ENCODE data around the gene MAP2K6. TPM values are rescaled to one million over a fixed set of nuclear protein-coding genes. Genes with fewer than 3 reads are reported as not detected.

The MAP2K6 gene
- total RNA-seq, 2 experiments from 2014 or later: 2.2 TPM

DNA sequence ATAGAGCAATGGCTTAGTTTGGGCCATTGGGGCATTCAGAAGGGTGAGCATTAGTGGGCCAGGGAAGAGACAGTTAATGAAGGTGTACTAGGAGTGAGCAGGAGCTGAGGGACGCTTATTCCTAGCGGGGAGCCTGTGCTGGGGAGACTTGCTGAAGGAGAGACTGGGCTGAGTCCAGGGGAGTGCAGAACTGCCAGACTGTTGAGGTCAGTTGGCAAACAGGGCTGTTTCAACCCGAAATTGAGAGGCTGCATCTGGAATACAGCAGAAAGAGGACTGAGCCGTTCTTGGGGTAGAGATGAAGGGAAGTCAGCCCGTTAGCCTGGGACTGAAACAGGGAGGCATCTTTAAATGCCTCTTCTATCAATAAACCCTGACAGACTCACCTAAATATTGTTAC lies 33.2 kb downstream of the MAP2K6 start:
- H3K27me3 Mint-ChIP-seq: no peaks in the 10 kb centered on the region
- H3K36me3 Mint-ChIP-seq: peaks cover 4% of the 10 kb centered on the region
- ChIA-PET POLR2A (no interaction called here), CTCF (no interaction called here)
- intact Hi-C loops (cut with micrococcal nuclease): no loop called here
- no peaks in the 10 kb centered on the region for H3K9me3 Mint-ChIP-seq
- no peak for DNase-seq
- no peak overlapping the region for H3K27ac Mint-ChIP-seq
- H3K4me1 Mint-ChIP-seq (ENCODE audit: low read depth): peaks cover 21% of the 10 kb centered on the region
- H3K4me3 Mint-ChIP-seq: no peak overlapping the region

DNA sequence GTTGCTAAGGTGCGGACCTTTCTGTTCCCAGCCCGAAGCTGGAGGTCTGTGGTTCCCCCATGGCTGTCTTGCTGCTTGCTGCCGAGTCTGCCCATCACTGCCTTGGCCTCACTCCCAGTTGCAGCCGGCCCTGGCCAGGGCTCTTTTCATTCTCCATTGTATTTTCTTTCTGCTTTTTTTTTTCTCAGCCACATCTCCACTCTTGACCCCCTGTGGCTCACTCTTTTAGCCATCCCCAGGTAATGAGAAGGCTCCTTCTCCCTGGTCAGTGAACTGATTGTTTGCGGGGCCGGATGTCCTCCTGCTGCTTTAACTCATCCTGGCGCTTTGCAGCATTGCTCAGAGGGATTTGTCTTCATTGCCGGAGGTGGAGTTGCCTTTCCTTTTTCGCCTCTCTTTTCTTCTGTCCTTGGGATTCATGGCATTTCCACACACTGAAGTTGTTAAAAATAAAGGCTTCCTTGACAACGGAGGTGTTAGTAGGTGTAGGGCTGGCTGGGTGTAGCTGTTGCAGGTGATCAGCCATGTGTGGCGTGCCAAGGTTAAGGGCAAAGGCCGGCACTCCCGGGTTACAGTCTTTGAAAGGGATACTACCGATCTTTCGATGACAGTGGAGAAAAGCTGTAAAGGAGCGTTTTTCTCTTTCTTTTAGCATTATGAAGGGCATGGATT lies 34.1 kb downstream of the MAP2K6 start:
- CTCF ChIA-PET: no interaction called here
- Mint-ChIP-seq H3K27ac (no peak overlapping the region), H3K36me3 (peaks cover 4% of the 10 kb centered on the region), H3K9me3 (no peaks in the 10 kb centered on the region), H3K4me3 (no peak overlapping the region), H3K4me1 (ENCODE audit: low read depth) (peaks cover 23% of the 10 kb centered on the region), H3K27me3 (no peaks in the 10 kb centered on the region)
- POLR2A ChIA-PET: no interaction called here
- intact Hi-C loops (cut with micrococcal nuclease): no loop called here
- DNase-seq: no peak

DNA sequence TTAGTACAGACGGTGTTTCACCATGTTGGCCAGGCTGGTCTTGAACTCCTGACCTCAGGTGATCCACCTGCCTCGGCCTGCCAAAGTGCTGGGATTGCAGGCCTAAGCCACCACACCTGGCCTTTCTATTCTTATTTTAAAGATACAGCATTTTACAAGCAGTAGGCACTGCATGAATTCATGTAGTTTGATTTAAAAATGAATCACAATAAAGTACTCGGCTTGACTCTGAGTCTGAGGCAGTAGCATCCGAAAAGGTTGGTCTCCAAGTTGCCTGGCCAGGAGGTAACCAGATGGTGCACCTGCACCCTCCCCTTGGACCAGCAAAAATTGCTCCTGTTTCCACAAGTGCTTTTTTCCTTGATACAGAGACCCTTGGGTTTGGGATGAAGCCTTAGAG lies 35.6 kb downstream of the MAP2K6 start:
- no peak overlapping the region for H3K4me3 Mint-ChIP-seq
- POLR2A ChIA-PET: no interaction called here
- intact Hi-C loops (cut with micrococcal nuclease): no loop called here
- DNase-seq: no peak
- peaks cover 4% of the 10 kb centered on the region for H3K36me3 Mint-ChIP-seq
- no peaks in the 10 kb centered on the region for H3K27me3 Mint-ChIP-seq
- H3K9me3 Mint-ChIP-seq: no peaks in the 10 kb centered on the region
- no peak overlapping the region for H3K27ac Mint-ChIP-seq
- CTCF ChIA-PET: no interaction called here
- H3K4me1 Mint-ChIP-seq (ENCODE audit: low read depth): peaks cover 13% of the 10 kb centered on the region

DNA sequence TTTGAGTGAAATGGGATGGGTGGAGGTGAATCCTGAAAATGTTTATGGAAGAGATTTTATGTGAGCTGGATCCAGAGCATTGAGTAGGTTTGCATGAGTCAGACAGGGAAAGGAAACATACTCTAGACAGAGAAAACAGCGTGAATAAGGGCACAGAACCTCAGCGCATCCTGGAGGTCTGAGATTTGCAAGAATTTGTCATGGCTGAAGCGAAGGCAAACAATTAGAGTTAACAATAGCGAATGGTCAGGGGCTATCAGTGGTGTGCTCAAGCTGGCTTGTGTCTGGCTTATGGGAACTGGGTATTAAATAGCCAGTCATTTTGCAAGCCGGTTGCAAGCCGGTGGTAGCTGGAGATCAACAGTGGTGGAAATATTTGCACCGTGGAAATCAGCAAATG lies 36.4 kb downstream of the MAP2K6 start:
- peaks cover 4% of the 10 kb centered on the region for H3K36me3 Mint-ChIP-seq
- intact Hi-C loops (cut with micrococcal nuclease): no loop called here
- H3K9me3 Mint-ChIP-seq: no peaks in the 10 kb centered on the region
- DNase-seq: no peak
- no peak overlapping the region for H3K4me3 Mint-ChIP-seq
- peaks cover 13% of the 10 kb centered on the region for H3K4me1 Mint-ChIP-seq (ENCODE audit: low read depth)
- H3K27me3 Mint-ChIP-seq: no peaks in the 10 kb centered on the region
- POLR2A ChIA-PET: no interaction called here
- no peak overlapping the region for H3K27ac Mint-ChIP-seq
- CTCF ChIA-PET: no interaction called here

DNA sequence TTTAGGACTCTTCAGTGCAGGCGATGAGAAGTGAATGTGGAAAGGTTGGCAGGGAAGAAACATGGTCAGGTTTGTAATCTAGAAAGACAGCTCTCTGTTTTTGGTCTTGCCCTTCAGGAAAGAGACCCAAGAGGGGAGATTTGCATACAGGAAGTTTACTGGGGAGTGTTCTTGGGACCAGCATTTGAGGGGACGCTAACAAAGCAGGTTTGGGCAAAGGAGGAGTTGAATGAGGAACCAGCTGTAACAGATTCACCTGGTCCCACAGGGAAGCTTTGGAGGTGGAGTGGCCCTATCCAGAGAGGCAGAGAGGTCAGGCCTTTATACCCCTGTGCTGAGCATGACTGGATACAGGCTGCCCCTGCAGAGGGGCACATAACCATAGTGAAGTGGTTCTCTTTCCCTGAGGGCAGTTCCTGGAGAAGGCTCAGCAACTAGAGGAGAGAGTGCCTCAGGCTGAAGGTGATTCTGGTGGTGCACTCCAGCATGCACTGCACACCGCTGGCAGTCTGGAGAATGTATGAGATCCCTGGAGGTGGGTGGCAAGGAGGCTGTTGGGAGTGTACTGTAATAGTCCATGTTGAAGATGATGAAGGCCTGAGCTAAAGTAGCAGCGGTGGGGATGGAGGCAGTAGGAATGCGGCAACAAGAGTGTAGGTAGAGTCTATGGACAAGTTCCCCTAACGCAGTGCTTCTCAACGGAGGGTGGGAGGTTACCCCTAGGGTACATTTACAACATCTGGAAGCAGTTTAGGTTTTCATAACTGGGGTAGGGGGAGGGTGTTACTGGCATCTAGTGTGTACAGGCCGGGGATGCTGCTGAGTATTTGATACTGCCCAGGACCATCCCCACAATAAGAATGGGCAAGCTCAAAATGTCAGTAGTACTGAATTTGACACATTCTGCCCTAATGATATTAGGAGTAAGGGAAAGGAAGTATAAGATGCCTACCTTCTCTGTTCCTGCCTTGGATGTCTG lies 37.2 kb downstream of the MAP2K6 start:
- intact Hi-C loops (cut with micrococcal nuclease): no loop called here
- peaks cover 15% of the 10 kb centered on the region for H3K4me1 Mint-ChIP-seq (ENCODE audit: low read depth)
- H3K27ac Mint-ChIP-seq: no peak overlapping the region
- no peaks in the 10 kb centered on the region for H3K9me3 Mint-ChIP-seq
- no peak overlapping the region for H3K4me3 Mint-ChIP-seq
- CTCF ChIA-PET: no interaction called here
- H3K27me3 Mint-ChIP-seq: no peaks in the 10 kb centered on the region
- DNase-seq: no peak
- peaks cover 4% of the 10 kb centered on the region for H3K36me3 Mint-ChIP-seq
- POLR2A ChIA-PET: no interaction called here

DNA sequence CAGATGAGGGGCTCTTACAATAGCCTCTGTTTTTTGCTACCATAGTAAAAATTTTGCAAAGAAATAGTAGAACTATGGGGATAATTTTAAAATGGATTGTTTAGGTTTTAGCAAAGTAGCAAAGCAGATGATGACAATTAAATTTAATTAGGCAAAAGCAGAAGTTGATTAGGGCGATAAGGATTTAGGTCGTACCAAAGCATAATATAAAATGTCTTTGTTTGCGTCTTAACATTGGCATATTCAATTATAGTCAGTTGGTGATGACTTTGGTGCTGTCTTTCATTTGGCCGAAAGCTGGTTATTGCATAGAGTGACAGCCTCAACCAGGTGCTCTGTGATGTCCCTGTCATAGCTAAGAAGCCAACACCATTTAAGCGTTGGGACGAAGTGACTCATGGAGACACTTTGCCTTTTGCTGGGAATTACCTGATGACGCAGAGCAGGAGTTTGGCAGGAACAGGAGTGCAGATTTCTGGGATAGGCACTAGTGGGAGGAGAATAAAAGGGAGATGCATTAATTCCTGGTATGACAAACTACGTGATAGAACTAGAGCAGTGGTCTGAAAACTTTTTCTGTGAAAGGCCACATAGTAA lies 38.3 kb downstream of the MAP2K6 start:
- peaks cover 2% of the 10 kb centered on the region for H3K36me3 Mint-ChIP-seq
- CTCF ChIA-PET: no interaction called here
- H3K9me3 Mint-ChIP-seq: no peaks in the 10 kb centered on the region
- no peak for DNase-seq
- no peaks in the 10 kb centered on the region for H3K27me3 Mint-ChIP-seq
- intact Hi-C loops (cut with micrococcal nuclease): no loop called here
- no peak overlapping the region for H3K27ac Mint-ChIP-seq
- H3K4me3 Mint-ChIP-seq: no peak overlapping the region
- POLR2A ChIA-PET: no interaction called here
- H3K4me1 Mint-ChIP-seq (ENCODE audit: low read depth): peaks cover 21% of the 10 kb centered on the region

DNA sequence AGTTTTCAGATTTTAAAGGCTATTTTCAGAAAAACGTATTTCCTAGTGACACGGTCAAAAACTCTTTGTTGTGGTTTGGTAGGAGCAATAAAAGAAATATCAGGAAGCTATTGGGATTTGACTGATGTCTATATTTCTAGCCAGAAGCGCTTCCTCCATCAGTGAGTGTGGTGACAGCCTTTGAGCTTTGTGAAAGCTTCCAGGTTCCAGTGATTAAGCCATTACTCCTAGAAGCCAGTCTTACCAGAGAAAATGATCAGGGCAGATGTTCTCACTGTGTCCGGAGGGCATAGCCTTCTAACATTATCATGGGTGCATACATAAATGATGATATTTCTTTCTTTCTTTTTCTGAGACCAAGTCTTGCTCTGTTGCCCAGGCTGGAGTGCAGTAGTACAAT lies 39.6 kb downstream of the MAP2K6 start:
- H3K27ac Mint-ChIP-seq: no peak overlapping the region
- ChIA-PET POLR2A (no interaction called here), CTCF (no interaction called here)
- no peaks in the 10 kb centered on the region for H3K9me3 Mint-ChIP-seq
- H3K36me3 Mint-ChIP-seq: no peaks in the 10 kb centered on the region
- H3K27me3 Mint-ChIP-seq: no peaks in the 10 kb centered on the region
- no peak overlapping the region for H3K4me3 Mint-ChIP-seq
- no peak for DNase-seq
- intact Hi-C loops (cut with micrococcal nuclease): no loop called here
- H3K4me1 Mint-ChIP-seq (ENCODE audit: low read depth): peaks cover 21% of the 10 kb centered on the region

DNA sequence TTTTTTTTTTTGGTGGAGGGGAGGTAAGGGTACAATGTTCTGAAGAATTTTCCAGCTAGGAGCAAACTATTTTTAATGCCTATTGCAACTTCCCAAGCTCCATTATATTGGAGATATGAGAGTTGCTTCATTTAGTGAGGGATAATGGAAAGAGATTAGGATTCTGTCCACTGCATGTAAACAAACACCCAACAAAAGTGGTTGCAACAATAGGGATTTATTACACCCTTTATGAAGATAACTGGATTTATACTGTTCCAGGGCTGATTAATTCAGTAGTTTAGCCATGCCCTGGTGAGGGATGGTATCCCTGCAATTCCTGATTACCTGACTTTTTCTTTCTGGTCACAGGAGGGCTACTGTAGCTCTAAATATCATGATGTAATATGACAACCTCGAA lies 40.5 kb downstream of the MAP2K6 start:
- intact Hi-C loops (cut with micrococcal nuclease): no loop called here
- ChIA-PET CTCF (interaction anchor here (1.6 kb wide), 1 partner anchor 11 kb away, joined by 5 read pairs; no protein-coding TSS in a partner anchor), POLR2A (interaction anchor here (0.7 kb wide), 1 partner anchor 29 kb away, joined by 4 read pairs; no protein-coding TSS in a partner anchor)
- Mint-ChIP-seq H3K27me3 (no peaks in the 10 kb centered on the region), H3K27ac (no peak overlapping the region), H3K36me3 (no peaks in the 10 kb centered on the region), H3K4me1 (ENCODE audit: low read depth) (peaks cover 21% of the 10 kb centered on the region), H3K9me3 (no peaks in the 10 kb centered on the region), H3K4me3 (no peak overlapping the region)
- DNase-seq: no peak

DNA sequence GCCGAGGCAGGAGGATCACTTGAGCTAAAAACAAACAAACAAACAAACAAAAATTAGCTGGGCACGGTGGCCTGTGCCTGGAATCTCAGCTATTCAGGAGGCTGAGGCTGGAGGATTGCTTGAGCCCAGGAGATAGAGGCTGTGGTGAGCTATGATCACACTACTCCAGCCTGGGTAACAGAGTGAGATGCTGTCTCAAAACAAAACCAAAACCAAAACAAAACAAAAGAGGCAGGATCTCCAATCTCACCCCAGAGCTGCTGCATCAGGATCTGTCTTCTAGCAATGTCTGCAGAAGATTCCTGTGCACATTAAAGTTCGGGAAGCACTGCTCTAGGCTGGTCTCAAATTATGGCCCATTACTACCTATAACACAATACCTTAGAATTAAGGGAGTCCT lies 43.1 kb downstream of the MAP2K6 start:
- H3K27ac Mint-ChIP-seq: no peak overlapping the region
- intact Hi-C loops (cut with micrococcal nuclease): loop anchor here (2.0 kb wide), 1 partner anchor 43 kb away; the partner anchor contains the start of gene MAP2K6
- CTCF ChIA-PET: interaction anchor here (0.6 kb wide), 1 partner anchor 91 kb away, joined by 3 read pairs; no protein-coding TSS in a partner anchor

DNA sequence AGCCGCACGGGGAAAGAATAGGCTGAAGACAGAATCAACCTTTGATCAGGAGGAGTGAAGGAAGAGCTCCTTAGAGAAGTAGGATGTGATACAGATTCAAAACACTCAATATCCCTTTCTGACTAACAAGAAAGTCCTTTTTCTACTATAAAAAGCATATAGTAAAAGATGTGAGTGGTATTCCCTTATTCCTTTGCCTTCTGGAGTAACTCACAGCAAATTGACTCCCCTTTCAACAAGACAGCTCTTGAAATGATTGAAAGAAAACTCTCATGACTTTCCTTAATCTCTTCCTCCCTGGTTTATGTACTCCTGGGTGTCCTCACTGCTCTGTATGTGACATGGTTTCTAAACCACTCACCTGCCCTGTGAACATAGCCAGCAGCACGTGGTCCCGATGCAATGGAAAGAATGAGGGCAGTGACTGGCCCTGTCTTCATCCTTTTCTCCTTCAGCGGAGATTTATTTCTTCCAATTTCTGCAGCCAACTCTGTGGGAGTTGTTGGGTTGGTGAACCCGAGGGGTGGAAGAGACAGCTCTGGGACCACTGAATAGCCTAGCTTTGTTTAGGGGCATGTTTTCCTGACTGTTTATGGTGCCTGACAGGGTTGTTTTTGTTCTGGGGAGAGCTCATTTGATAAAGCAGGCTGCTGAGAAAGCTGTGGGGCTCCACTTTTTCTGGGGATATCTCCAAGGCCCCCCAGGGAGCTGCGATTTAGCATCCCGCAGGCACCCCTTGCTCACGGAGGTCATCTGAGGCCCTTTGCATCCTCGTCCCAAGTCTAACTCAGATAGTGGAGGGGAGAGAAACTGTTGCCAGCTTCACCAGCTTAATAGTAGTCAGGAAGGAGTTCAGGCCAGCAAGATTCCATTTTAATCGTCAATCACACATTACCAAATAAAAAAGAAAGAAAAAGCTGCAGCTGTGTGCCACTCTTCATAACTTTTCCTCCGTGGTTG lies 46.7 kb downstream of the MAP2K6 start:
- no peaks in the 10 kb centered on the region for H3K27me3 Mint-ChIP-seq
- H3K4me1 Mint-ChIP-seq (ENCODE audit: low read depth): peaks cover 8% of the 10 kb centered on the region
- POLR2A ChIA-PET: no interaction called here
- H3K4me3 Mint-ChIP-seq: no peak overlapping the region
- no peak overlapping the region for H3K27ac Mint-ChIP-seq
- intact Hi-C loops (cut with micrococcal nuclease): no loop called here
- H3K9me3 Mint-ChIP-seq: no peaks in the 10 kb centered on the region
- DNase-seq: no peak
- H3K36me3 Mint-ChIP-seq: no peaks in the 10 kb centered on the region
- CTCF ChIA-PET: no interaction called here

More for the DNA sequence above, 43.1 kb downstream of the MAP2K6 start:
- POLR2A ChIA-PET: no interaction called here
- no peaks in the 10 kb centered on the region for H3K9me3 Mint-ChIP-seq
- H3K27me3 Mint-ChIP-seq: no peaks in the 10 kb centered on the region
- DNase-seq: no peak
- H3K4me1 Mint-ChIP-seq (ENCODE audit: low read depth): peaks cover 11% of the 10 kb centered on the region
- no peak overlapping the region for H3K4me3 Mint-ChIP-seq
- no peaks in the 10 kb centered on the region for H3K36me3 Mint-ChIP-seq

DNA sequence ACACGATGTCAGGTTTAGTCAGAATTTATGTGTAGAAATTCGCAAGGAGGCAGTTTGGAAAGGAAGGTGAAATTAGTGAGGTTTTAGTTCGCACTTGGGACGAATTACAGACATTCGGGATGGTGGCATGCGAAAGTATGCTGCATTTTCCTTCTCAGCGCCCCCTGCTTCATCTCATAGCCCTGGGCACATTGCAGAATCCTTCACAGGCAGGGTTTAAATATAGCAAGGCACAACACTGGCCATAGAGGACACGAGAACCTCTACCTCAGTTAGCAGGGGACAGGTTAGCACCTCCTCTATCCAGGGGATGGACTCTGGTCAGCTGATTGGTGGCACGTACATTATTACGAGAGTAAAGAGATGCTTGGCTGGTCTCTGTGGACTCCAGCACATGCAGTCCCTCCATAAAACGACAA lies 47.5 kb downstream of the MAP2K6 start:
- H3K4me1 Mint-ChIP-seq (ENCODE audit: low read depth): peaks cover 4% of the 10 kb centered on the region

More for the DNA sequence above, 47.5 kb downstream of the MAP2K6 start:
- Mint-ChIP-seq H3K27me3 (no peaks in the 10 kb centered on the region), H3K36me3 (peaks cover 2% of the 10 kb centered on the region), H3K4me3 (no peak overlapping the region), H3K27ac (no peak overlapping the region), H3K9me3 (no peaks in the 10 kb centered on the region)
- ChIA-PET POLR2A (no interaction called here), CTCF (no interaction called here)
- DNase-seq: no peak
- intact Hi-C loops (cut with micrococcal nuclease): no loop called here
